NCI-H748 (cell line): Measurements from ENCODE around the gene ZNF711.
"Not testable (repeated sequence)": the region's sequence is repeated elsewhere in the genome, so short reads cannot be mapped to it uniquely, and the experiment has no call there.

ENCODE experiments used
- DNase-seq: peaks from one replicate; lab custom pipeline; 2025; ENCODE audit not compliant: unreplicated experiment; lab: John Stamatoyannopoulos, UW

The ZNF711 gene

GRCh38 chrX:85243761-85244449, at the start of gene ZNF711, which contains the start of gene SATL1:
ZNF711 (plus strand) TSS chrX:85243991; CDS start chrX:85247573, 3,582 bp downstream.
SATL1 (minus strand) TSS chrX:85243779; CDS start chrX:85108968, 134,811 bp downstream.
- peak; percentile 98 for DNase-seq

- DNase-seq = no peak
Observed at GRCh38 chrX:85196319-85196718, 47.5 kb upstream of the ZNF711 start.

- no peak for DNase-seq
Observed at GRCh38 chrX:85203461-85203970, 40.3 kb upstream of the ZNF711 start.

GRCh38 chrX:85213792-85214530, 29.8 kb upstream of the ZNF711 start:
- DNase-seq = no peak

- DNase-seq = no peak
Observed at GRCh38 chrX:85215946-85216345, 27.8 kb upstream of the ZNF711 start.

- no peak for DNase-seq
Observed at GRCh38 chrX:85221361-85221760, 22.4 kb upstream of the ZNF711 start.

GRCh38 chrX:85223359-85223758, 20.4 kb upstream of the ZNF711 start:
- peak; percentile 3 for DNase-seq

- DNase-seq = peak; percentile 42
Observed at GRCh38 chrX:85243155-85243554, 636 bp upstream of the ZNF711 start.

GRCh38 chrX:85244450-85245211, 840 bp downstream of the ZNF711 start:
- peak; percentile 75 for DNase-seq

GRCh38 chrX:85285286-85285685, 41.5 kb downstream of the ZNF711 start:
- DNase-seq = not testable (repeated sequence)

GRCh38 chrX:85288992-85289723, 45.4 kb downstream of the ZNF711 start:
- DNase-seq = no peak

GRCh38 chrX:85303544-85303943, 59.8 kb downstream of the ZNF711 start:
- DNase-seq = no peak

GRCh38 chrX:85309717-85310116, 65.9 kb downstream of the ZNF711 start:
- DNase-seq = peak; percentile 20

GRCh38 chrX:85311348-85311747, 67.6 kb downstream of the ZNF711 start:
- not testable (repeated sequence) for DNase-seq
